Activated CD8-positive, alpha-beta memory T cell treated with anti-CD3 and anti-CD28 coated beads for 48 hours (primary cell): Measurements from ENCODE around the gene LDLRAD4.
A peak's percentile ranks its signal among the peaks of the same experiment; 100 is the strongest.

Experiments used
- DNase-seq, 3 experiments: peaks; one replicate each; pipeline ENCODE4 v3.0.0-alpha.2; 2020; ENCODE audit warnings: low read depth in 2 of 3, low spot score in 2 of 3

The LDLRAD4 gene

GRCh38 chr18:13366962-13367892, 148.7 kb downstream of the LDLRAD4 start:
- DNase-seq, result no peak

DNA sequence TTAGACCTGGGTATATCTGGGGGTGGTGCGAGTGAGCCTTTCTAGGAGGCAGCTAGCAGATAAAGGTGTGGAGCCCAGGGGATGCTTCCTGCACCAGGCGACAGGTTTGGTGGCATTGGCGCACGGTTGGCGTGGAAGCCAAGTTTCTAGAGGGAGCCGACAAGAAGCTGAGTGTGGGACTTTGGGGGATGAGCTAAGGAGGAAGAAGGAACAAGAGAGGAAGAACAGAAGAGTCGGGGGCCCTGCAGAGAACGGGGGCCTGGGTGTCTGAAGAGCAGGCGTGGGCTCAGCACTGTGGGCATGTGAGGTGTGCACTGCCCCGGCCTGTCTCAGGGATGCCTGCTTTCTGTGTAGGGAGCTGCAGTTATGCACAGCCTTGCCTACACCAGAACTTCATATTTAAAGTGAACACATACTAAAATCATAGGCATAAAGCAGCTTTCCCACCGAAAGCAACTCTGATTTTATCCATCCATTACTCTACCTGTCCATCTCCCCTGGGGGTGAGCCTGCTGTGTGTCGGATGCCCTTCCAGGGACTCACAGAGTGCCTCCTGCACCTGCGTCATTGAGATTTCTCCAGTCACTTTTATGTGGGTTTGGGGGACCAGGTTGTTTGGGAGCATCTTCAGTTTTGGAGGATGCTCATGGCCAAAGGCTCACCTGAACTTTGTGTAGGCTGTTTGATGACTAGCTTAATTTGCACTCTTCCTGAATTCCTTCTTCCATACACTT, 149.7 kb downstream of the LDLRAD4 start:
- no peak for DNase-seq

DNA sequence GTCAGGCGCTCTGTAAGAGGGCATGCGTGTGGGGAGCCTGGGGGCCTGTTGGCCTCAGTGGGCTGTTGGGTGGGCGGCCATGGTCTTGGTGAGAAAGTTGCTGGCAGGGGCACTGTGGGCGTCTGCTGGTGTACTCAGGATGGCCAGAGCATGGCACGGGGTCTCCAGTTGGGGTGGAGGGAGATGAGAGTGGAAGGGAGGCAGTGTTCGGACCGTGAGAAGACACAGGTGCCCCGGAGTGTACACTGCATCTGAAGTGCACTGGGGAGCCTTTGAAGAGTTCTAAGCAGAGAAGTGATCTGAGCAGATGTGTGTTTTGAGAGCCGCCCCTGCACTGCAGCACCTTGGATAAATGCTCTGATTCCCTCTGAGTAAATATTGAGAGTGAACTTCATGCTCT, 150.8 kb downstream of the LDLRAD4 start:
- no peak for DNase-seq

GRCh38 chr18:13369756-13370510, 151.4 kb downstream of the LDLRAD4 start:
- no peak for DNase-seq

GRCh38 chr18:13370995-13371625, 152.6 kb downstream of the LDLRAD4 start:
- DNase-seq, result no peak

DNA sequence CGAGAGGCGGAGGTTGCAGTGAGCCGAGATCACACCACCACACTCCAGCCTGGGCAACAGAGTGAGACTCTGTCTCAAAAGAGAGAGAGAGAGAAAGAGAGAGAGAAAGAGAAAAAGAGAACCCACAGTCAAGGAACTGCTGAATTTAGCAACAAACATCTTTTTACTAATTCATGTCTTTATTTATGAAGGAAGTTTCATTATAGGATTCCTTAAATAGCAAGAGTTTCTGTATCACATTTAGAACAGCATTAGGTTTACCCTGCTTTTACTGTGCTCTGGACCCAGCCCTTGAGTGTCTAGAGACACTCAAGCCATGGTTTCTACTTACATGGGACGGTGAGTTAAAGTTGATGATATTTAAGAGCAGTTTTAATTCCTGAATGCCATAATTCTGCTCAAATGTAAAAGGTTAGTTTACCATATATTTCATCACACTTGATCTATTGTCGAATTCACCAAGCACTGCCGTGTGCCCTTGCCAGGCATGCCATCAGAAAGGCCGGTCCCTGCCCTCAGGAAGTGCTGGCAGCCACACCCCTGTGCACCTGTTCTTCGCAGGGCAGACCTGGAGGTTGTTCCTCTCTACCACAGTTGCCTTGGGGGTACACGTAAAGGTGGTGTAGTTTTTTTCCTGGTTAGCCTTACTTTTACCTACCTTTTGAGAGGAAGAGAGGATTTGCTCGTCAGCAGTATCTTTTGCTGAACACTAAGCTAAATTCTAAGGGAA, 153.3 kb downstream of the LDLRAD4 start:
- DNase-seq, result no peak

GRCh38 chr18:13372531-13372951, 154.0 kb downstream of the LDLRAD4 start:
- DNase-seq, result no peak

DNA sequence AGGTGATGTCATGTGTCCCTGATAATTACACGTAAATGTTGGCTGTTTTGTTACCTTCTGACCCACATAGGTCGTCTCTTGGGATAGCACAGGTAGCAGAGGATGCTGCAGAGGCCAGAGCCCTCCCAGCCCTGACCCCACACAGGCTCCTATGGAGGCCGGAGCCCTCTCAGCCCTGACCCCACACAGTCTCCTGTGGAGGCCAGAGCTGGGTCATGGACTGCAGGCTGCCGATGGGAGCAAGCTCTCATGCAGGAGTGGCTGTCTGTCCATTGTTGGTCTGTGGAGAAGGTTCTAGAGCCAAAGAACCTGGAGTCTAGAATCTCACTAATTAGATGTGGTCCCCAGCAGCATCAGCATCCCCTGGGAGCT, 155.5 kb downstream of the LDLRAD4 start:
- no peak for DNase-seq

- no peak for DNase-seq
Measured at GRCh38 chr18:13374468-13375301, 156.1 kb downstream of the LDLRAD4 start.

GRCh38 chr18:13375302-13376255, 157.0 kb downstream of the LDLRAD4 start:
- DNase-seq, result peak; percentile 41 to 56 (median 52)

GRCh38 chr18:13376298-13376840, 157.8 kb downstream of the LDLRAD4 start:
- no peak for DNase-seq

- peak in 2 of 3 experiments; percentile 28 to 35 for DNase-seq
Measured at GRCh38 chr18:13376841-13377351, 158.3 kb downstream of the LDLRAD4 start.

DNA sequence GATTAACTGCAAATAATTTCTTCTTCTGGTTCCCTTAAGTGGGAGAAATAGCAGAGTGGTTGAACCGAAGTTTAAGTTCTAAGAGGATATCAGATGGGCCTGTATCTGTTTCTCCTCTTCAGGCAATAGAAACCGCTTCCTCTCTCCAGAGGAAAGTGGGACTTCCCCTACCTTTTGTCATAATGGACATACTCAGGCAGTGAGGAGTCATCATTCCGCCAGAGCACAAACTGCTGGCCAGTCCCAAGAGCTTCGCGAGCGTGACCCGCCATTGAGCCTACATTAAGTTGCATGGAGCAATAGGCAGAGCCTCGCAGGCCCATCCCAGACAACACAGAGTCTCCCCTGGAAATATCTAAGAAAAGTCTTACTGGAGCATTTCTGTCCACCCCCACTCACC, 158.9 kb downstream of the LDLRAD4 start:
- no peak for DNase-seq

GRCh38 chr18:13378150-13378549, 159.6 kb downstream of the LDLRAD4 start:
- no peak for DNase-seq

GRCh38 chr18:13379062-13379865, 160.7 kb downstream of the LDLRAD4 start:
- DNase-seq, result no peak

DNA sequence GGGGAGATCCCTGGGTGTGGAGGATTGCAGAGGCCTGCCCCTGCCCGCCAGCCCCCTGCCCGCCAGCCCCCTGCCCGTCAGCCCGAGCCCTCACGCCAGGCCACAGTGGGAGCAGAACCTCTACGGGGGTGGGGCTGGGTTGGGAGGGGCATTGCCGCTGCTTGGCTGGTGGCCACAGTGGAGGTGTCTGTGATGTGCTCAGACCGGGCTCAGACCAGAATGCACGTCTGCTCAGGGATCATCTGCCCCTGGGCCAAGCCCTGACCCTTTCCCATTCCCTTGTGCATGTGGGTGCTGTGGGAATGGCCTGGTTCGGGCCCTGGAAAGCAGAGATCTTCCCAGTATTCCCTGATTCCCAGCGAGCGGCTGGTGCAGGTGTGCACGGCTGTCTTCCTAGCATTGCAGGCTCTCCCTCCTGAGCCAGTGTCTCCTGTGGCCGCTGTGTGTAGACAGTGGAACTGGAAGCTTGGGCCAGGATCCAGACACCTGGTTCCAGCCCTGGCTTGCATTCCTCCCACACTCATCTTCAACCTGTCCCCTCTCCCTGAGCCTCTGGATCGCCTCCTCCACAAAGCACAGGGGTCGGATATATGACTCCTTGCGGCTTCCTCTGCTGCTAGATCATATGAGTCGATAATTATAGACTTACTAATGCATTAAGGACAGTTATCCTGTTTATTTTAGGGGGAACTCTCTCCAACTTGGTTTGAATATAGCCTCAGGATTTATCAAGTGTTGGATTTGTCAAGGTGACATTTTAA, 161.6 kb downstream of the LDLRAD4 start:
- DNase-seq, result no peak
